ENCODE measurements around the gene TMEM218.
A peak's percentile ranks its signal among the peaks of the same experiment; 100 is the strongest.
"Not testable (repeated sequence)": the region's sequence is repeated elsewhere in the genome, so short reads cannot be mapped to it uniquely, and the experiment has no call there.

Gene TMEM218

DNA sequence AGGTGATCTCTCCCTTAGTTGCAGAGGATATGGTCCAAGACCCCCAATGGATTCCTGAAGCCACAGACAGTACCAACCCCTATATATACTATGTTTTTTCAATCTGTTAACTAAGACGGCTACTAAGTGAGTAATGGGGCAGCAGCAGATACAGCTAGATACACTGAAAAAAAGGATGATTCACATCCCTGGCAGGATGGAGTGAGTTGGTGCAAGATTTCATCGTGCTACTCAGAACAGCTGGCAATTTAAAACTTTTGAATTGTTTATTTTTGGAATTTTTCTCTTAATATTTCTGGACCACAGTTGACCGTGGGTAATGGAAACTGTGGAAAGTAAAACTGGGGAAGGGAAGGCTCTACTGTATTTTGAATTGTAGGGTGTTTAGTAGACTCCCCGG lies 17.0 kb upstream of the TMEM218 start:
- DNase-seq: peak in 1 of 3 donors; percentile 26

DNA sequence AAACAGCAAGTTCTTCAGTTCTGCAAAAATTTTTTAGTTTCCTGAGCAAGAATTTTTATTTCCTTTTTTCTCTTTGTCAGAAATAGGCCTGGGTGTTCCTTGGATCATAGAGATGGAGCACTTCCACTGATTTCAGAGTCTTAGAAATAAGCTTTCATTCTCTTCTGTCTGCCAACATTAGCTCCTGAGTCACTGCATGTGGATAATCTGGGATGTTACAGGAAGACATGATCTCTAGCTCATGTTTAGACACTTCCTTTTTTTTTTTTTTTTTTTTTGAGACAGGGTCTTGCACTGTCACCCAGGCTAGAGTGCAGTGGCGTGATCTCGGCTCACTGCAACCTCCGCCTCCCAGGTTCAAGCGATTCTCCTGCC lies 13.2 kb upstream of the TMEM218 start:
- DNase-seq: peak; percentile 61 to 87 (median 73)

DNA sequence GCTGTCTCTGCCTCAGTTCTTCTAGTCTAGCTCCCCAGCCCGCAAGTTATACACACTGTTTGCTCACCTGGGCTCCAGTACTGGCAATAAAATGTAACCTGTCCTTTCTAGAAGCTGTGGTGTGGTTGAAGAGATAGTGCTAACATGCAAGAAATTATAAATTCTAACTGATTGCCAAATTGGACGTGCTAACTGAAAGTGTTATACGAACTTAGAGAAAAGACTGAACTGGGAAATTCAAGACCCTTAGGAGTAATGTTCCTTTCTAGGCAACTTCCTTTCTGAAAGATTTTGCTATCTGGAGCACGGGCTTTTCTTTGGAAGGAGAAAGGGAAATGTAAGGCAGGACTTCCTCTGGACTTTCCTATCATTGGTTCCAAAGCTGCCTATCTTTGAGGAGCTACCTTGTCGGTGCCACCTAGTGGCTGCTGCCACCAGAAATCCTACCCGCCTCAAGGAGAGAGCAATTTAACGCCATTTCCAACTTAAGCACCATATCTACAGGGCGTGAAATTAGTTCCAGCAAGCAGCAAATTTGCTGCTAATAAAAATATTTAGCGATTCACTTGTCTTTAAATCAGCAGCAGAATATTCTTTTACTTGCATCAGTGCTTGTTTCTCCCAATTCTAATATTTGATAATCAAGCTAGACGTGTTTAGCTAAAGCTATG lies 12.7 kb upstream of the TMEM218 start:
- DNase-seq: peak; percentile 73 to 76 (median 74)

DNA sequence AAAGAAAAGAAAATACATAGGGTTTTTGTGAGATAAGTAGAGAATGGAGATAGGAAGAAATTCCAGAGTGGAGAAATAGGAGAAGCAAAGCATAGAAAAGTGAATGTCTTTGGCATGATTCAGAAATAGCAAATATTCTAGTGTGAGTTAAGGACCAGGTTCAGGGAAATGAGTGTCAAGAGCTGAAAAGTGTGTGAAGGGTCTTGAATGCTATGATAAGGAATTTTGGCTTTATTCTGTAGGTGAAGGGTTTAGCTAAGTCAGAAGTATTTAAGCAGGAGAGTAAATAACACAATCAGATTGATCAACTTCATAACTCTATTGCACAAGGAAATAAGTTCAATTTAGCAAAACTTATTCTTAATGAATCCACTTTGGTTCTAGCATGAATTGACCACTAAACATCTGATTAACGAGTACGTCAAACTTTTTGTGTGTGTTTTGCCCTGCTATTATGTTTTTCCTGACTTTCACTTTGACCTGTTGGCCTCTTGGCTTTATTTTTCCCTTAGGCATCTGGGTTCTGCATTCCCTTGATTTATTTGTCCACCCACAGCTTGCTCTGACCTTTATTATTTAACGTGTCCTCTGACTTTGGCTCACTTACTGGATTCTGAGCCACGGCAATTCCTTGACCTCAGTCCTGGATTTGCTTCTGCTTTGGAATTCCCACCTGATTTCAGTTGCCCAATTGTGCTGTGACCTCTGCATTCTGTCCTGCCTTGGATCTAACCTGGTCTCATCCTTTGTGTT lies 11.9 kb upstream of the TMEM218 start:
- peak; percentile 39 to 70 (median 50) for DNase-seq

DNA sequence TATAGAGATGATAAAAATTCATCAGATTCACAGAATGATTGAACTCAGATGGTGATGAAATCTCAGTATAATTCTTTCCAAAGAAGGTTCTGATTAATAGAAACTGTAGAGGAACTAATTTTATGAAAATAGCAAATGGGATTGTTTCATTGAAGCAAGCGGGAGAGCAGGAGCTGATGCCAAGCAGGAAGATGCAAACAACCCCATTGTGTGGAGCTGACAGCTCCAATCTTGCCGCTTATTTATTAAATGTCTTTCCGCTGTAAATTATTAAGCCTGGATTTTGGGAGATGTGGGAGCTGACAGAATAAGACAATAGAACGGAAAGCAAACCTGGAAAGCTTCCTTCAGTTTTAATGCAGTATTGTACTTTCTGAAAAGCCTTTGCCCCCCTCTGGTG lies 6.0 kb upstream of the TMEM218 start:
- no peak for DNase-seq

DNA sequence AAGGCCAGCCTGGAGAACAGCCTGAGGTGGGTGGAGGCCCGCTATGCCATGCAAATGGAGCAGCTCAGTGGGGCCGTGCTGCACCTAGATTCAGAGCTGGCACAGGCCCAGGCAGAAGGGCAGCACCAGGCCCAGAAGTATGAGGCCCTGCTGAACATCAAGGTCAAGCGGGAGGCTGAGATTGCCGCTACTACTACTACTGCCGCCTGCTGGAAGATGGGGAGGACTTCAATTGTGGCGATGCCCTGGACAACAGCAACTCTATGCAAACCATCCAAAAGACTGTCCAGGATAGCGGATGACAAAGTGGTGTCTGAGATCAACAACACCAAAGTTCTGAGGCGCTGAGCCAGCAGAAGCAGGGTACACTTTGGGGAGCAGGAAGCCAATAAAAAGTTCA lies 3.1 kb upstream of the TMEM218 start:
- DNase-seq: no peak

DNA sequence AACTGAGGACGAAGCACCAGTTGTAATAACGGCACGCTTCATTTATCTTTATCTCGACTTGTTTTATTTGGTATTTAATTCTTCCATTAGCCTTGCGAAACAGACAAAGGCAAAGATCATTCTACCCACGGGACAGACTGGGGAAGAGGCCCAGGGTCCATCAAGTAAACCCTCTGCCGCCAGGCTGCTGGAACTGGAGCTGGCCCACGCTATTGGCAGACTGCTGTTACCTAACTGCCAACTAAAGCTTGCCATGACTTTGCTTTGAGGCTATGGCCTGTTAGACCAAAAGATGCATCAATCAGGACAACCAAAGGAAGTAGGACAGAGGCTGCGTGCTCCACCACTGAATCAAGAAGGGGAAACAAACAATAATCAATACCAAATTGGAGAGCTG lies 780 bp upstream of the TMEM218 start:
- no peak for DNase-seq

DNA sequence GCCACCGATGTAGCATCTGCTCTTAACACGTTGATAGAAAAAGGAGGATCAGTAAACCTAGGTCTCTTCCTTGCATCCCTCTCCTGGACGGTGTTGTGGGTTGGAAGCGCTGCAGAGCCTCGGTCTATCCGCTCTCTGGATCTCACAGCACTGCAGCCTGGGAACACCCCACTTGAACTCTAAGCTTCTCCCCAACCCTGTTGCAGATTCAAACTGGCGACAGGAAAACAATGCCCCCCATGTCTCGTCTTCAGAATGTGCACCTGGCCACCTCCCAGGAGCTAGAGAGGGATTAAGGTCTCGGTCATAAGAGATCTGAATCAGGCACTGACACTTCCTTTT lies 454 bp downstream of the TMEM218 start:
- peak in 1 of 3 donors; percentile 23 for DNase-seq

DNA sequence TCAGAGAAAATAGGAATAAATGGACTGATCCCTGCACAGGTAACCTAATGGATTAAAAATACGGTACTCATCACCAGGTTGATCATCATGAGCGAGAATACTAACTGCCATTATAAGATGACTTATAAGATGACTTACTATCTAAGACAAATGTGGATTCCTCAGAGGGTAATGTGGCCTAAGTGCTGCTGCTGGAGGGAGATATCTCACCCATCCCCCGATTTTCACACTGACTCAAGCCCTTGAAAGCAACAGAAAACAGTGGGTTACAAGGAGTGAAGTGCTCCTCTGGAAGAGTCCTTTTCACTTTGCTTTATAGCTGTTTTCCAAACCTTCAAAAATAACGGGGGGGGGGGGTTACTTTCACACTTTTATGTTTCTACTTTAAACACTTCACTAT lies 920 bp downstream of the TMEM218 start:
- DNase-seq: no peak

DNA sequence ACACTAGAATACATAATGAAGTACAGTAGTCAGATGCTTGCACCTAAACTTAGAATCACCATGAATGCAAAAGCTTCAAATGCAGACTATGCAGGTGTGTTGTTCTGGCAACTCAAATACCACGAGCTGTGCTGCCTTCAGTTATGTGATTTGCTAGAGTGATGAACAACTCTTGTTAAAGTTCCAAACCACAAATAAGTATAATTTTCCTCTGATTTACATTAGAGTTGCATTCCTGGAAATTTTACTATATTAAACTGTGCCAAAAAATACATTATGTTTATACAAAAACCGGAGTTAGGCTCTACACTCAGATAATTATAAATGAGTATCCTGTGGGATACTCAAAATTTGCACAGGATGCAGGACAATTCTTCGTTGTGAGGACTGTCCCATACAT lies 3.0 kb downstream of the TMEM218 start:
- DNase-seq: no peak

DNA sequence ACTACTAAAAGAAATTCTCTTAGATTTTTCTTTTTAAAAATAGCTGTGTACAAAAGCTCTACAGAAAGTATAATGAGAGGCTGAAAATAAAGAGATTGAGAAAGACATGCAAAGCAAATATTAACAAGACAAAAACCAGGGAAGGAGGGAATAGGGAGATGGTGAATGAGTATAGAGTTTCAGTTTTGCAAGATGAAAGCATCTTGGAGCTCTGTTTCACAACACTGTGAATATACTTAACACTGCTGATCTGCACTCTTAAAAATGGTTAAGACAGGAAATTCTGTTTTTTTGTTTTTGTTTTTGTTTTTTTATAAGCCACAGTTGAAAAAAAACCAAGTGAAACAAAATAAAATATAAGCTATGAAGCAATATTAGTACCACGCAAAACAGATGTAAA lies 5.5 kb downstream of the TMEM218 start:
- peak; percentile 25 to 66 (median 57) for DNase-seq

DNA sequence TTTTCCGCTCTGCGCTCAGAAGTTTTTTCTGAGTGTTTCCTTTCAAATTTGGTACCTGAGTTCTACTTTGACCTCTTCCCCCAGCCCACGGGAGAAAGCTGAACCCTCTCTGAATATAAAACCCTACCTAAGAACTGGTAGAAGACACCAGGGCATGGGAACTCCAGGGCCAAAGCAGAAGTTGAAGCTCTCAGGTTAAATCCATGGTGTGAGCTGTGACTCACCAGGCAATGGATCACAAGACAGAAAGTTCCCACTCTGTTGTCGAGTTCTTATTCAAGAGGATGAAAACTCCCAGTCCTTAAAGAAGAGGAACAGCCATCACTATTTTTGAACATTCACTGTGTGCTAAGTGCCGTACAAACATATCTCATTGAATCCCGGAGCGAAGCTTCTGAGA lies 8.9 kb downstream of the TMEM218 start:
- DNase-seq: peak; percentile 88 to 95 (median 94)

DNA sequence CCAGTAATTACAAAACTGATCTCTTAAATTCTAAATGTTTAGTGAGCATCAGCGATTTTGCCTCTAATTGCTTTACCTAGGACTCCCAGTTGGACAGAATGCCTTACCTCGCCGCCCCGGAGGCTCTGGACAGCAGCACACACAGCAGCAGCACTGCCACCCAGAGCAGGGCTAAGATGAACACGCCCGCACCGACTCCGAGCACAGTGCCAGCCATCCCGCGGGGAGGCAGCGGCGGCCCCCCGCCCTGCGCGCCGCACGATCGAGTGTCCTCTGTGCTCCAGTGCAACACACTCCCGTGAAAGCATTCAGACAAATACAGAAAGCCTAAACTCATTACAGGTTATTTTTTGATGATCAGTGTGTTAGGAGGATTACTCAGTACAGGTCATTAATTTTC lies 9.4 kb downstream of the TMEM218 start:
- DNase-seq: no peak

DNA sequence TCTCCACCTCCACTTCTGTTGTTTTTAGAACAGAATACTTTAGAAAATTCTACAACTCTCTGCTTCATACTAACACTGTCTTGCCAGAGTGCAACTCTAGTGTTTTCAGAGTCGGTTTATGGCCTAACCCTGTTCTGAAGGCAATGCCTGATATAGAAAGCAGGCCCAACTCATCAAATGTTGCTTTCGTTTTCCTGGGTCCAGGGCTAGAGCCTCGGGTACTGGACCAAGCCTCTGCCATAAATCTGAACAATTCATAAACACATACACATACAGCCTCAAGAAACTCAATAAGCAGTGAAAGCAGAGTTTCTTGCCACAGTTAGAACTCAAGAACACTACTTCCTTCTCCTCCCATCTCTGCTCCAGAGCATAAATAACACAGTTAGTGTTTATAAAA lies 9.8 kb downstream of the TMEM218 start:
- no peak for DNase-seq

DNA sequence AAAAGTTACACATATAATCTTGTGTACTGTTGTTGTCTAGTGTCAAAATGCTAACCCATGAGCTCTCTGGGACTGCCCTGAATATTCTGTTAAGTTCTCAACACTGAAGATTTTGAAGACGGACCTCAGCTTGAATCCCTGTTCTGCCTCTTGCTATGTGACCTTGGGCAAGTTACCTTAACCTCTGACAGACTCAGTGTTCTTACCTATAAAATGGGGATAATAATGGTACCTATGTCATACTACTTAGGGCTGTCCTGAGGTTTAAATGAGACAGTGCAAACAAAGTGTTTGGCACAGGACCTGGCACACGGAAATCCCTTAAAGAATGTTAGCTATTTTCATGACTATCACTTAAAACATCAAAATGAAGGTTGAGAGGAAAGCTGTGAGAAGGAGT lies 11.3 kb downstream of the TMEM218 start:
- DNase-seq: no peak

DNA sequence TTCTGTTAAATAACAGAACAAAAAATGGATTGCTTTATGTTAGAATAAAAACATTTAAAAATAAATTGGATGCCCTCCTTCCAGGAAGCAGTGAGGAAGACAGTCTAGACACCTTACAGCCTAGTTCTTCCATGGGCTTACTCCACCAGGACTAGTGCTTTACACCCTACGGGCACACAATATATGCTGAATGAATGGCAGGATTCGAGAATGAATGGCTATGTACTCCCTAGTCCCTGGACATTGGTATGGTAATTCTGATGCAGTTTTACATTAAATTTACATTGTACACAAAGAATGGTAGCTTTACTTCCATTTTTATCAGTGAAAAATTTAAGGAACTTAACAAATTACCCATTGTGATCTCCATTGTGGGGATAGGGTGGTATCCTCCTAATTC lies 16.7 kb downstream of the TMEM218 start:
- DNase-seq: no peak

DNA sequence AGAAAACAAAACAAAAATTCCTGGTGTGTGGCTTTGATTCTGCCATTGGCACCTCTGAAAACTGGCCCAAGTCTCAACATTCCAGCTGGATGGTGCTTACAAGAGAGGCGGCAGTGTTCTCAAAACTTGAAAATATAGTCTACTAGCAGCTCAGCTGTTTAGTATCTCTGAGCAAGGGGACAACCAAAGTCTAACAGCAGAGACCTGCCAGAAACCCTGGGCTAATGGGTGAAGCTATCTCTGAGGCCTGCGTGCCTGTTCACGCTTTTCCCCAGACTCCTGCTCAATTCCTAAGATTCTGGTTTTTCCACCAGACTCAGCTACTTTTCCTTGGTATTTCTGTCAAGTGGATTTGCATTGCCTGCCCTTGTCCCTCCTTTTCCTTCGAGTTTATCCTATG lies 17.9 kb downstream of the TMEM218 start:
- DNase-seq: no peak

DNA sequence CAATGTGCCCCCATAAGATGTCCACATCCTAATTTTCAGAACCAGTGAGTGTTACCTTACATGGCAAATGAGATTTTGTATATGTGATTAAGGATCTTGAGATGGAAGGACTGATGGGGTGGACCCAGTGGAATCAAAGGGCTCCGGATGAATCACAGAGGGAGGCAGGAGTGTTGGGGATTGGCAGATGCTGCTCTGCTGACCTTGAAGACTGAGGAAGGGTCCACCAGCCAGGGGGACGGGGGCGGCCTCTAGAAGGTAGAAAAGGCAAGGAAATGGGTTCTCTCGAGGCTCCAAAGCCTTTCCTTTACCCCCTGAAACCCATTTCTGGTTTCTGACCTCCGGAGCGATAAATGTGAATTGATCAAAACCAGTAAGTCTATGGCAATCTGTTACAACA lies 18.8 kb downstream of the TMEM218 start:
- DNase-seq: no peak

DNA sequence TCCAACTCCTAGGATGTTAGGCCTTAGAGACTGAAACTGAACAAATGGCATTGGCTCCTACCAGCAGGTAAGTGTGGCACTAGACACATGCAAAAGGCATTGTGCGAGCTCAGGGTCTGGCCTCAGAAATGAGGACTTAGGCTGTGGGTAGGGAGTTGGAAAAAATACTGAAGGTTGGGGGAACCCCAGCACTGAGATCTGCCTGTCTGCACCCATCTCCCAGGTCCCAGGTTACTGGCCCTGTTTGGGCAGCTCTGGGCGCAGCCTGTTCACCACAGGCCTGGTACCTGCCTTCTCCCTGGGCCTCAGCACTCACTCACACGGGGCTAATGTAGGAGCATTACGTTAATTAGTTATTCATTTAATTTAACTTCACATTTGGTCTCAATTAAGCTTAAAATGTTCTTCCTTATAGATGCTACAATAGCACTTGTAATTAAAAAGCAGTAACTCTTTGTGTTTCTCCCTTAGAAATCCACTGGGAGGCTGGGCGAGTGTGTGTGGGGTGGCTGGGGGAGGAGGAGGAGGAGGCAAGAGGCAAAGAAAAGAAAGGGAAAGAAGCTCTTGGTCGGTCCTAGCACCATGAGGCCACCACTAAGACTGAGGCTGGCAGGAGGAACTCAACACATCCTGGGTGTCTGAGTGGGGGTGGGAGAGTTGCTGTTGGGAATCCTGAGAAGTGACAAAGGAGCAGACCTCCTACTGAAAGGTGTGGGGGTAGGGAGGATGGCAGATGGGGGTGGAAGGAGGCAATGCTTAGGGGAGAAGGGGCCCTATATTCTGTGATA lies 19.4 kb downstream of the TMEM218 start:
- DNase-seq: no peak

DNA sequence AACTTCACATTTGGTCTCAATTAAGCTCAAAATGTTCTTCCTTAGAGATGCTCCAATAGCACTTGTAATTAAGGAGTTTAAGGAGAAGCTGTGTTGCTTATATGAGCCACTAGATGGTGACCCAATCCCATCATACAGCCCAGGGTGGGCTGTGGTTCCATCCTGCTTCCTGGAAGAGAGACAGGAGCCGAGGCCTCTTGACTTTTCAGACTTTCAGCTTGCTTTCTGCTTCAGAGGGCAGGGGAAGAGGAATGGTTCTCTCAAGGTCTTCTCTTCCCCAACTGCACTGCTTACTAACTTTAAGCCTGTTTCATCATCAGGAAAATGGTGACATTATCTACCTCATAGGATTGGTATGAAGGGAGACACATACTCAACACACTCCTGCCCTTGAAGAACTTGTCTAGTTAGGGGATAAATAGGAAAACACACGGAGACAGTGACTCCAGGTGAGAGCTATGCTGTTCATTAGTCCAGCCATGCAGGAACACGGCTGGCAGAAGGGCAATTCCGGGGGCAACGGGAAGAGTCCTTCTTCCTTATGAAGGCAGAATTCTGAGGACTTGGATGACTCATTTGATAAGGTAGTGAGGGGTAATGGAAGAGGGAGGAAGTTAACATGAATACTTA lies 20.1 kb downstream of the TMEM218 start:
- DNase-seq: peak; percentile 54 to 62 (median 55)

DNA sequence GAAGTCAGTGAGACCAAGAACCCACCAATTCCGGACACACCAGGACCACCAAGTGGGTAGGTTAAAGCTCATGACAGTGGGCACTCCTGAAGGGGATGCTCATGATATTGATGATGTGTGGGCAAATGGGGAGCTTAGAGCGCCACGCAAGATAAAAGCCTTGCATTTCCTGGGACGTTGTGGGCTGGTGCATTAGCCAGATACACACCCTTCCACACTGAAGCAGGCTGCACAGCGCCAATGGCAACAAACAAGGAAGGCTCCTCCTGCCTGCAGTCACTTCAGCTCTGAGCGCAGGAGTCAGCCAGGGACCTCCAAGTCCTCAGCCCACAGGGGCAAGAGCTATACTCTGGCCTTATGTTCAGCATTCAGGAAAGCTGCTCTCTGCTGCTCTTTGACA lies 20.6 kb downstream of the TMEM218 start:
- DNase-seq: no peak

DNA sequence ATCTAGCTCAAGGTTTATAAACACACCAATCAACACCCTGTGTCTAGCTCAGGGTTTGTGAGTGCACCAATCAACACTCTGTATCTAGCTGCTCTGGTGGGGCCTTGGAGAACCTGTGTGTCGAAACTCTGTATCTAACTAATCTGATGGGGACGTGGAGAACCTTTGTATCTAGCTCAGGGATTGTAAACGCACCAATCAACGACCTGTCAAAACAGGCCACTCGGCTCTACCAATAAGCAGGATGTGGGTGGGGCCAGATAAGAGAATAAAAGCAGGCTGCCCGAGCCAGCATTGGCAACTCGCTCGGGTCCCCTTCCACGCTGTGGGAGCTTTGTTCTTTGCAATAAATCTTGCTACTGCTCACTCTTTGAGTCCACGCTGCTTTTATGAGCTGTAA lies 21.3 kb downstream of the TMEM218 start:
- DNase-seq: not testable (repeated sequence)

DNA sequence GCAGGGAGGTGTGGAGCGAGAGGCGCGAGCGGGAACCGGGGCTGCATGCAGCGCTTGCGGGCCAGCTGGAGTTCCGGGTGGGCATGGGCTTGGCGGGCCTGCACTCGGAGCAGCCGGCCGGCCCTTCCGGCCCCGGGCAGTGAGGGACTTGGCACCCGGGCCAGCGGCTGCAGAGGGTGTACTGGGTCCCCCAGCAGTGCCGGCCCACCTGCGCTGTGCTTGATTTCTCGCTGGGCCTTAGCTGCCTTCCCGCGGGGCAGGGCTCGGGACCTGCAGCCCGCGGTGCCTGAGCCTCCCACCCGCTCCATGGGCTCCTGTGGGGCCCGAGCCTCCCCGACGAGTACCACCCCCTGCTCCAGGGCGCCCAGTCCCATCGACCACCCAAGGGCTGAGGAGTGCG lies 21.9 kb downstream of the TMEM218 start:
- not testable (repeated sequence) for DNase-seq

All from suppressor macrophage treated with lipopolysaccharide for 1 hour (primary cell).